ENCODE results near the gene MATN1.

DNA sequence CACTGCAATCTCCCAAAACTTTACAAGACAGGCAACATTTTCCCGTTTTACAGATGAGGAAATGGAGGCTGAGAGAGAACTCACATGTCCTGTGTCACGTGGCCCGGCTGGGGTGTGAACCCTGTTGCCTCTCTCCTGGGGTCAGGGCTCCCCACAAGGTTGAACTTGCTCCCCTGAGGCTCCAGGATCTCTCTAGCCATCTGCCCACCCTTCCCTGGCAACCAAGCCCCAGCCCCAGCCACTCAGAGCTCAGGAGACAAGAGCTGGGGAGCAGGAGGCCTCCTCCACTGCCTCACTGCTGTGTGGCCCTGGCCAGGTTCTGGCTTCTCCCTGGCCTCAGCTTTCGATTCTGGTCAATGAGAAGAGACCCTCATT is 22.4 kb upstream of the MATN1 start:
- TF ChIP-seq SIN3A (IDR thresholded peaks at IDR 0.05; ENCODE audit: low read depth) (no peak), POLR2A (IDR thresholded peaks at IDR 0.05; ENCODE audit: borderline replicate concordance, extremely low read depth, insufficient read depth, insufficient read length) (no peak), FOSL1 (IDR thresholded peaks at IDR 0.05; ENCODE audit: low read depth) (no peak), RAD21 (IDR thresholded peaks at IDR 0.05; ENCODE audit: low read depth) (no peak), POLR2AphosphoS5 (IDR thresholded peaks at IDR 0.05; ENCODE audit: low read depth, low read length) (no peak), TCF7L2 (IDR thresholded peaks at IDR 0.05; ENCODE audit: borderline replicate concordance, extremely low read depth, insufficient read depth, insufficient read length) (no peak), EZH2 (IDR thresholded peaks at IDR 0.05) (no peak)
- TF ChIP-seq, protein P1, sequence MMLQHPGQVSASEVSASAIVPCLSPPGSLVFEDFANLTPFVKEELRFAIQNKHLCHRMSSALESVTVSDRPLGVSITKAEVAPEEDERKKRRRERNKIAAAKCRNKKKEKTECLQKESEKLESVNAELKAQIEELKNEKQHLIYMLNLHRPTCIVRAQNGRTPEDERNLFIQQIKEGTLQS (IDR thresholded peaks at IDR 0.05): no peak
